T-helper 1 cell treated with Interleukin-12 subunit alpha and Interleukin-12 subunit beta and Interleukin-4 antibody, amounts not matched to agents 30 μg/mL and 1 μg/mL, for 36 hours (primary cell): ENCODE measurements around the gene GALNT9.
"Not testable (repeated sequence)": the region's sequence is repeated elsewhere in the genome, so short reads cannot be mapped to it uniquely, and the experiment has no call there.

Experiments
- H3K27ac Mint-ChIP-seq: one replicate; pipeline ENCODE4 v1.8.0; 2021; ENCODE audit warnings: mild to moderate bottlenecking, mixed read lengths
- H3K27me3 Mint-ChIP-seq: one replicate; pipeline ENCODE4 v1.8.0; 2021; ENCODE audit warnings: low read depth, mixed read lengths
- H3K36me3 Mint-ChIP-seq: one replicate; pipeline ENCODE4 v1.8.0; 2021; ENCODE audit warnings: low read depth, mixed read lengths
- H3K4me1 Mint-ChIP-seq: one replicate; pipeline ENCODE4 v1.8.0; 2021; ENCODE audit warnings: low read depth, mixed read lengths
- H3K4me3 Mint-ChIP-seq: one replicate; pipeline ENCODE4 v1.8.0; 2021; ENCODE audit warnings: mild to moderate bottlenecking, moderate library complexity, mixed read lengths
- H3K9me3 Mint-ChIP-seq: one replicate; pipeline ENCODE4 v1.8.0; 2021; ENCODE audit warnings: mixed read lengths

GALNT9 gene

DNA sequence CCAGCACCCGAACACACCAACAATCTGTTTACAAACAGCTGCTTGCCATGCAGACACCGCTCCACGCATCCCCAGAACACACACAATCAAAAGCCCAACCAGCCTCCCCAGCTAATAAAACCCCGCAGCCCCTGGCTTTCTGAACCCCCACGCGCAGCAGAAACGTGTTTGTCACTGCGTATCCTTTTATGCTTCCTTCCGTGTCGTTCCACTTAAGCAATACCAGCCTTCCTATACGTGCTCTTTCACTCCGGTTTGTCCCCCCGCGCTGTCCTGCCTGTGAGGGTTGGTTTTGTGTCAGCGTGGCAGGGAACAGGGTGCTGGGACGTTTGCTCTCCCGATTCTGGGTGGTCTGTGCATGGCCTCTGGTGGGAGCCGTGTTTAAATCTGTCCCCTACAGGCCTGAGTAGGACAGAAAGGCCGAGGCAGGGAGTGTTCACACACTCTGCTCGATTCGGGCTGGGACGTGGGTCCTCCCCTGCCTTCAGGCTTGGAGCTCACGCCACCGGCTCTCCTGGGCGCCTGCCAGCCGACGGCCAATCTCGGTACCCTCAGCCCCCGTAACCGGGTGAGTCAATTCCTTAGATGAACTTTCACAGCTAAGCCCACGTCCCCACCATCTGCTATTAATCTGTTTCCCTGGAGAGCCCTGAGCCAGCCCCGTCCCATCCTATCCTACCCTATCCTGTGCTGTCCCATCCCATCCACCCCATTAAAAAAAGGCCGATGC is 125.2 kb downstream of the GALNT9 start:
- Mint-ChIP-seq H3K4me3 (no peak overlapping the region), H3K36me3 (no peaks in the 10 kb centered on the region), H3K27ac (no peak overlapping the region), H3K27me3 (peaks cover 18% of the 10 kb centered on the region), H3K4me1 (no peaks in the 10 kb centered on the region), H3K9me3 (no peaks in the 10 kb centered on the region)

DNA sequence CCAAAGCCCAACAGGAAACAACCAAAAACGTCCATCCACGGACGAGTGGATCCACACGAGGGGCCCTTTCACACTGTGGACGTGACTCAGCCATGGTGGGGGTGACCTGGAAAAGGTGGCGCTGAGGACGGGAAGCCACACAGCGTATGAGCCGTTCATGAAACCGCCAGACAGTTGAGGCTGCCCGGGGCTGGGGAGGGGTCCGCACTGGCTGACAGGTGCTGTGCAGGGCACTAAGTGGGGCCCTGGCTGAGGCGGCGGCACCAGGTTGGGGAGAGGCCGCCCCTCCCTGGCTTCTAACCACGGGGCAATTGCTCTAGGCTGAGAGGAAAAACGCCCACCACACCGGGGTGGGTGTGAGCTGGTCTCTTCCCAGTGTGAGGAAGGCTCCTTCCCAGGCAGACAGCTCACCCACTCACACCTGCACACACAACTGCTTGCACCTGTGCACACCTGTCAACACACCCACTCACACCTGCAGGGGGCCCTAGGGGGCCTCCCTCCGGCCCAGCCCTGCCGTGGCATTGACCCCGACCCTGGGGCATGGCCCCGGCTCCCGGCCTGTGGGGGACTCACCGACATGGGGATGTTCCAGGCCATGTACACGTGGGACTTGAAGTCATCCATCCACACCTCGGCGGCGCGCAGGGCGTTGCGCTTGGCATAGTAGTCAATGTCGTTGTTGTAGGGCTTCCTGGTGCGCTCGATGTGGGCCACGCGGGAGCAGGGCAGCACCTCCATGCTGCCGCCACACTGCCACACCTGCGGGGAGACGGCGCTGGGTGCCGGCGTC is 126.3 kb downstream of the GALNT9 start:
- no peaks in the 10 kb centered on the region for H3K36me3 Mint-ChIP-seq
- H3K4me3 Mint-ChIP-seq: no peak overlapping the region
- no peaks in the 10 kb centered on the region for H3K4me1 Mint-ChIP-seq
- H3K27me3 Mint-ChIP-seq: peaks cover 18% of the 10 kb centered on the region
- no peaks in the 10 kb centered on the region for H3K9me3 Mint-ChIP-seq
- H3K27ac Mint-ChIP-seq: no peak overlapping the region

DNA sequence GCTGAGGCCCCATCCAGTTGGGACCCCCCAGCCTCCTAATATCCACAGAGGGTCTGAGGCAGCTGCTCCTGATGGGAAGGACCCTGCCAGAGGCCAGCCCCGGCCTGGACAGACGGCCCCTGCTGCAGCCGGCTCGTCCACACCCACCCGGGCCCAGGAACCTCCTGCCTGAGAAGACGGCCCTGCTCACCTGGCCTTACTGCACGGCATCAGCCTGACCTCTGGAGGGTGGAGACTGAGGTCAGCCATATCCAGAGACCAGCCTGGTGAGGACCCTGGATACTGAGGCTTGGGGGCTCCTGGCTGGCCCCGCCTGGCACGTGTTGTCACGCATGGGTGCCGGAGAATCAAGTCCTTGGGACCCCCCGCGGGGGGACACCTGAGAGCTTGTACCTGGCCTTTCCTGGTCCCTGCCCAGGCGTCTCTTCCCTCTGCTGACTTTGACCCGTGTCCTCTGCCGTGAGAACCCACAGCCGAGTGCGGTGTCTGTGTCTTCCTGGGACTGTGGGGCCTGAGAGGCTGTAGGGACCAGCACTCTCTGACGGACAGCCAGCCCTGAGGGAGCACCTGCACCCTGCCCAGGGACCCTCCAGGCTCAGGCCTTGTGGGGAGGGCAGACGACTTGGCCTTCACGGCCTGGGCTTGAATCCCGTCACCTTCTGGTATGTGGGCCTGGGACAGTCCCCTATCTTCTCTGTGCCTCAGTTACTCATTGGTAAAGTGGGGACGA is 127.8 kb downstream of the GALNT9 start:
- Mint-ChIP-seq H3K36me3 (no peaks in the 10 kb centered on the region), H3K9me3 (no peaks in the 10 kb centered on the region), H3K4me3 (no peak overlapping the region), H3K27me3 (peaks cover 18% of the 10 kb centered on the region), H3K27ac (no peak overlapping the region), H3K4me1 (no peaks in the 10 kb centered on the region)

DNA sequence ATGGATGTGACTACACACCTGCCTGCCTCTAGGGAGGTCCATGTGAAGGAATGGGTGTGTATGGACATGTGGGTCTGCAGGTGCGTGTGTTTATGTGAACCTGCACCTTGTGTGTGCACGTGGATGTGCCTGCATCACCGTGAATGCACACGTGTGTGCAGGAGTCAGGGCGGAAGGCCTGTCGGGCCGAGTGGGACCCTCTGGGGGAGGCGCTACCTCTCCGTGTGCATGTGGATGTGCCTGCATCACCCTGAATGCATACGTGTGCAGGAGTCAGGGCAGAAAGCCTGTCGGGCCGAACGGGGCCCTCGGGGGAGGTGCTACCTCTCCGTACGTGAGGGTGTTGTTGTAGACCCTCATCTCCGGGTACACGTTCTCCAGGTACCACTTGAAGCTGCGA is 128.6 kb downstream of the GALNT9 start:
- H3K36me3 Mint-ChIP-seq: no peaks in the 10 kb centered on the region
- H3K4me3 Mint-ChIP-seq: no peak overlapping the region
- H3K4me1 Mint-ChIP-seq: no peaks in the 10 kb centered on the region
- H3K27ac Mint-ChIP-seq: no peak overlapping the region
- no peaks in the 10 kb centered on the region for H3K9me3 Mint-ChIP-seq
- H3K27me3 Mint-ChIP-seq: peaks cover 18% of the 10 kb centered on the region

DNA sequence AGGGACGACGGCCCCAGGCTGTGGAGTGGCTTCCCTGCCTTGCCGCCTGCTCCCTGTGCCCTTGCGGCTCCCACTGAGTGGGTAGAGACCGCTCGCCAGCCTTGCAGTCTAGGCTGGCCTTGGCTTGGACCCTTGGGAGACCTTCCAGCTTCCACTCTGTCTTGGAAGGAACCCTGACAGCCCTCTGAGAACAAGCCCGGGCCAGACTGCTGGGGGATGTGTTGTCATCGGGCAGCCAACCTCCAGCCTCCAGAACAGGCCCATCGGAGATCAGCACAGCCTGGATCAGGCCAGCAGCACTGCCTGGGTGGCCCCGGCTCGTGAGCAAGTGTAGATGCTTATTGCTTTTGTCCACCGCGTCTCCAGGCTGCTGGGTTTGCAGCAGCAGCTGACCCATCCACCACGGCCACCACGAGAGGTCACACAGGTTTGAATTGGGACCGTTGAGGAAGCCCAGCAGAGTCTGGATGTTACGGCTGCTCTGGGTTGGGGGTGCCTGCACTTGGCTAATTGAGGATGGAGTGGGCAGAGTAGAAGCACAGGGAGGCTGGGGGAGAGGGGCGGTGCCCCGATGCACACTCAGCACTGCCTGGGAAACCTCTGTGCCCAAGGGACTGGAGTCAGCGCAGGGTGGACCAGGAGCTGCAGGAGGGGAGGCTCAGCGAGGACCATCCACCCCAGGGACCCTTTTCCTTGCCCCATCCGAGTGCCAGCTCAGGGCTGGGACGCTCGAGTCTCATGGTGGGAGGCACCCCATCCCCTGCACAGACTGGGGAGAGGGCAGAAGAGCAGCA is 129.7 kb downstream of the GALNT9 start:
- Mint-ChIP-seq H3K36me3 (no peaks in the 10 kb centered on the region), H3K9me3 (no peaks in the 10 kb centered on the region), H3K4me3 (no peak overlapping the region), H3K27ac (no peak overlapping the region), H3K4me1 (no peaks in the 10 kb centered on the region), H3K27me3 (peaks cover 10% of the 10 kb centered on the region)

DNA sequence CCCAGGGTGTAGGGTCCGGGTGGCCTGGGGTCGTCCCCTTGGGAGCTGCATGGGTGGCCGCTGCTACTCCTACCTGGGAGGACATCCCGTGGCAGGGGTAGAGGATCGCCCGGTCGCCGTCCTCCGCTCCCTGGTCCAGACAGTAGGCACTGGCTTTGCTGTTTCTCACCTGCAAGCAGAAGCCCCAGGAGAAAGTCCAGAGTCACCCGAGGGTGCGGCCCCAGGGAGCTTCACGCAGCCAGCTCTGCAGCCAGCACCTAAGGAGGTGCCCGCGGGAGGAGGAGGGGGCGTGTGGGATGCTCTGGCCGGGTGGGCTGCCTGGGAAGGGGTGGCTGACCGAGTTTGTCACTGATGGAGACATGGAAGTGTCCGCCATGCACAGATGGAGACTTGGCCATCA is 130.3 kb downstream of the GALNT9 start:
- Mint-ChIP-seq H3K4me1 (no peaks in the 10 kb centered on the region), H3K4me3 (no peak overlapping the region)

DNA sequence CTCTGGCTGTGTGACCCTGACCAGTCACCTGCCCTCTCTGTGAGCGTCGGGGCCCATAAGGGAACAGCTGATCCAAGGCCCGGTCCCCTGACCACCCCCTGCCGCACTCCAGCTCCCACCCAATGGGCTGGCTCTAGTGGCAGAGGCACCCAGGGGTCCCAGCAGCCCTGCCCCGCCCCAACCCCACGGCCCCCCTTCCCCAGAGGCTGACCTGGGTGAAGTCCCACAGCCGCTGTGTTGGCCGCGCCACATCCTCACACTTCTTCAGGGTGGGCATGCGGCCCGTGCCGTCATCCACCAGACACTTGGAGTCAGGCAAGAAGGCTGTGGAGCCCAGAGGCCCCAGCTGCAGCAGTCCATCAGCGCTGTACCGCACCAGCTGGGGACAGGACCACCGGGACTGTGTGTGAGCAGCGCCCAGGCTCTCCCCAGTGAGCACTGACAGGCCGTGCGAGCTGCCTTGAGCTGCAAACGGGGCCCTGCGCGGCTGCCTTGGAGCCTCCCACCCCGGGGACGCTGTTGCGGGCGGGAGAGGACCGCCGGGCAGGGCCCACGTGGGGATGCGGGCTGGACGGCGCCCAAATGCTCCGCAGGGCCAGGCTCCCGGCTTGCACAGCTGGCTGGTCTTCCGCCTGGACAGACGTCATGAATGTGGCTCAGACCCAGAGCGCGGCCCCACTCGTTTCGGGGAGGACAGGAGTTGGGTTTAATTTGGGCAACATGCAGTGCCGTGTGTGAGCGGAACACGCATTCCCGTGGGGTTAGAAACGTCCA is 131.6 kb downstream of the GALNT9 start:
- no peaks in the 10 kb centered on the region for H3K36me3 Mint-ChIP-seq
- no peaks in the 10 kb centered on the region for H3K4me1 Mint-ChIP-seq
- no peak overlapping the region for H3K27ac Mint-ChIP-seq
- H3K4me3 Mint-ChIP-seq: no peak overlapping the region
- H3K9me3 Mint-ChIP-seq: peaks cover 15% of the 10 kb centered on the region
- no peaks in the 10 kb centered on the region for H3K27me3 Mint-ChIP-seq

More for the DNA sequence above, 130.3 kb downstream of the GALNT9 start:
- peaks cover 3% of the 10 kb centered on the region for H3K9me3 Mint-ChIP-seq
- no peak overlapping the region for H3K27ac Mint-ChIP-seq
- H3K27me3 Mint-ChIP-seq: peaks cover 3% of the 10 kb centered on the region
- no peaks in the 10 kb centered on the region for H3K36me3 Mint-ChIP-seq

DNA sequence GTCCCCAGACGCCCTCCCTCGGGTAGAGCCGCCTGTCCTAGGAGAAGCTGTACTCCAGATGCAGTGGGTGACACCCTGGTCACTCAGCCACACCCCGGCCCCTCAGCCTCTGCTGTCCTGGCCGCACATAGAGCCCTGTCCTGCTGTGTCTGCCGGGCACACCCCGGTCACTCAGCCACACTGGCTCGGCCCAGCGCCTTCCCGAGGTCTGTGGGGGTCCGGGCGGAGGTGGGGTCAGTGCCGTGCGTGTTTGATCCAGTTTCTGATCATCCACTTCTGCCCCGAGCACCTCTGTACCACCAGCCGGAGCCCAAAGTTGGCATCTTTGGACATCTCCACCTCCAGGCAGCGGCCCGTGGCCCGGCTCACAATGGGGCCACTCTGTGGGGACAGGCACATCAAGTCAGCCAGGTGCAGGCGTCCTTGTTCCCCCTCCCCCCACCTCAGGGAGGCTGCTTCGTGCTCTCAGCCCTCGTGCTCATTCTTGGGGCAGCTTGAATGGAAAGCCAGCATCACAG is 132.5 kb downstream of the GALNT9 start:
- Mint-ChIP-seq H3K36me3 (no peaks in the 10 kb centered on the region), H3K9me3 (peaks cover 15% of the 10 kb centered on the region)

DNA sequence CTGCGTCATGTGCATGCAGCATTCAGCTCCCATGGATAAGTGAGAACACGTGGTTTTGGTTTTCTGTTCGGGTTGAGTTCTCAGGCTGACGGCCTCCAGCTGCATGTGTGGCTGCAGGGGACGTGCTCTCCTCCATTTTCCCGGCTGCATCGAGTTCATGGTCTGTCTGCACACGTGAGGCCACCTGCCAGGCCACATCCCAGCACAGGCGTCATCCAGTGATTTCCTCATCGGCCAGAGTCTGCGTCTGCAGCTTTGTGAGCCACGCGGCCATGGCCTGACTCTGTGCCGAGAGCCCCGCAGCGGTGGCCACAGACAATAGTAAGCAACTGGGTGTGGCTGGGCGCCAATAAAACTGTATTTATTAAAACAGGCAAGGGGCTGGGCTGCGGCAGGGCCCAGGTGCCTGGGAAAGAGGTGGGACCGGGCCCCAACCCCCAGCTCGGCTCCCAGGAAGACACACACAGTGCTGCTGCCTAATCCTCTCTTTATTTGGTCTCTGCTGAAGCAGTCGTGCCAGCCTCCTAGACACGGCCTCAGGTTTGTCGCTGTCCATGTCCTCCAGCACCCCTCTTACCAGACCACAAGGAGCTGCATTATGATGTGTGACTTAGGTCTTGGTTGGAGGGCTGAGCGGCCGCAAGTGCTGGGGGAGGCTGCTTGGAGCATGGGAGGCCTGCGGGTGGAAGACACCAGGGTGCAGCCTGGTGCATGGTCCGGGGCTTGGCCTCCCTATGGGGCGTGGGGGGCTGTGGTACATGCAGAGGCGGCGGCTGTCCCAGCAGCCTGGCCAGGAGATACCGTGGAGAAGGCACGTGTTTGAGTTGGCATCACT is 133.1 kb downstream of the GALNT9 start:
- H3K36me3 Mint-ChIP-seq: no peaks in the 10 kb centered on the region
- no peak overlapping the region for H3K4me3 Mint-ChIP-seq
- no peaks in the 10 kb centered on the region for H3K4me1 Mint-ChIP-seq
- H3K27me3 Mint-ChIP-seq: no peaks in the 10 kb centered on the region
- peaks cover 15% of the 10 kb centered on the region for H3K9me3 Mint-ChIP-seq
- no peak overlapping the region for H3K27ac Mint-ChIP-seq

More for the DNA sequence above, 132.5 kb downstream of the GALNT9 start:
- H3K4me3 Mint-ChIP-seq: no peak overlapping the region
- no peaks in the 10 kb centered on the region for H3K27me3 Mint-ChIP-seq
- H3K27ac Mint-ChIP-seq: no peak overlapping the region
- H3K4me1 Mint-ChIP-seq: no peaks in the 10 kb centered on the region

DNA sequence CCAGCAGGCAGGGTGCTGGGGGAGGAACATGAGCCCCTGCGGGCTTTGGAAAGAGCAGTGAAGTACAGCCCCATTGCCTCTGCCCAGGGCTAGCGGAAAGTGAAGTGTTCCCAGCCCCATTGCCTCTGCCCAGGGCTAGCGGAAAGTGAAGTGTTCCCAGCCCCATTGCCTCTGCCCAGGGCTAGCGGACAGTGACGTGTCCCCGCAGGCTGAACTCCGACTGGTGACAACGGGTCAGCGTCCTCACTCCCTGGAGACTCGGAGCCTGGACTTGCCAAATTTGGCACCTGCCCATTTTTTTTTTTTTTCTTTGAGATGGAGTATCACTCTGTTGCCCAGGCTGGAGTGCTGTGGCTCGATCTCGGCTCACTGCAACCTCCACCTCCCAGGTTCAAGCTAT is 134.1 kb downstream of the GALNT9 start:
- H3K9me3 Mint-ChIP-seq: peaks cover 15% of the 10 kb centered on the region
- not testable (repeated sequence) for H3K36me3 Mint-ChIP-seq, H3K4me3 Mint-ChIP-seq, H3K4me1 Mint-ChIP-seq, H3K27ac Mint-ChIP-seq, H3K27me3 Mint-ChIP-seq

DNA sequence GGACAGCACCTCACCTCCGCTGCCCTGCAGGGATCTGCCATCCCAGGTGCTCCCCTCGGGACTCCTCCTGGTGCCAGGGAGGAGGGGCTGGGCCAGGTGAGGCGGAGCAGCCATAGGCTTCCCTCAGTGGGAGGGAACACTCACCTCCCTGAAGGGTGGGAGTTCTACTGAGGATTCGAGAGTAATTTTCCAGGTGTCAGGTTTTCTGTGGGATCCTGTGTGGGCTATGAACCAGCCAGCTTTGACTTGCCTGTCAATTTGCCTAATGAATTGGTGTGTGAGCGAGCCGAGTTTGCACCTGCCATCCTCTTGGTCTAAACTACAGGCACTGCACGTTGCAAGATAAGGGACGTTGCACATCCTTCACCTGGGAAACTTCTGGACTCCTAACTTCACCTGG is 134.8 kb downstream of the GALNT9 start:
- Mint-ChIP-seq H3K36me3 (no peaks in the 10 kb centered on the region), H3K4me3 (no peak overlapping the region), H3K9me3 (peaks cover 15% of the 10 kb centered on the region), H3K27ac (no peak overlapping the region), H3K4me1 (peaks cover 1% of the 10 kb centered on the region), H3K27me3 (no peaks in the 10 kb centered on the region)

DNA sequence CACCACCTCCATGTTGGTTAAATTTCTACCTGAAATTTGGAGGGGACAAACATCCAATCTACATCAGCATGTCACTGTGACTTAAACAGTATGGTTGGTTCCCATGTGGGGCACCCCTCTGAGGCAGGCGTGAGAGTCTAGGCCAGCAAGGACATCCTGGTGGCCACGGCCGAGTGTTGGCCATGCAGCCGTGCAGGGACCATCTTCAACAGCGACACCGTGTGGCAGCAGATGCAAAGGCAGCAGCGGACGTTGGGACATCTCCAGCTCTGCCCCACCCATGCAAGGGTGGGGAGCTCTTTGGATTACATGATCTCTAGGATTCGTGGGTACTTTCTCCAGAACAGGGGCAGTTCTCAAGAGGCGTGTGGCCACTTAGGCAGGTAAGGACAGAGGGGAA is 135.3 kb downstream of the GALNT9 start:
- Mint-ChIP-seq H3K9me3 (peaks cover 15% of the 10 kb centered on the region), H3K4me1 (peaks cover 5% of the 10 kb centered on the region), H3K27ac (no peak overlapping the region), H3K4me3 (no peak overlapping the region), H3K27me3 (no peaks in the 10 kb centered on the region), H3K36me3 (no peaks in the 10 kb centered on the region)
